WTC11 (cell line): ENCODE measurements around the gene RASD1.

Experiments used
- CTCF ChIP-seq: fragments of 200-600 bp; IDR thresholded peaks from 2 replicates; pipeline ENCODE4 v1.8.0; 2022; ENCODE audit warnings: antibody characterized with exemption
- FOXP1 ChIP-seq: sonication (generic); formaldehyde crosslinking; IDR thresholded peaks from 2 replicates; pipeline ENCODE4 v1.8.0; 2022; ENCODE audit warnings: missing genetic modification reagents, mild to moderate bottlenecking, moderate library complexity, borderline replicate concordance
- MAX ChIP-seq: sonication (generic); formaldehyde crosslinking; IDR thresholded peaks from 2 replicates; pipeline ENCODE4 v1.8.0; 2022; ENCODE audit warnings: mild to moderate bottlenecking, missing genetic modification reagents

GRCh38 chr17:17453088-17453487 lies 43.1 kb downstream of the RASD1 start:
- TF ChIP-seq MAX (CRISPR knock-in tag) (no peak), FOXP1 (CRISPR knock-in tag) (no peak), CTCF (no peak)
